K562 (cell line): ENCODE data around the gene TRAF3. TPM values are rescaled to one million over a fixed set of nuclear protein-coding genes. Genes with fewer than 3 reads are reported as not detected.

Experiments
- SMAD1 ChIP-seq: fragments of 150-350 bp; IDR thresholded peaks from 2 replicates; pipeline ENCODE4 v1.6.1; 2014; ENCODE audit warnings: low read length, low read depth; ENCODE audit not compliant: partially characterized antibody
- ZBTB49 ChIP-seq: sonication (generic); formaldehyde crosslinking; IDR thresholded peaks from 2 replicates; pipeline ENCODE4 v1.8.0; 2022; ENCODE audit warnings: missing genetic modification reagents, mild to moderate bottlenecking, borderline replicate concordance
- polyA plus RNA-seq, 8 experiments: library from polyadenylated mRNA; depleted of rRNA in 4 of 8; stranded (reverse) in 5 of 8; unstranded in 3 of 8; fragments of >200 nt; fragmentation: Nextera tagmentation in 2 of 8; fragmentation: Illumina TruSeq in 1 of 8; extraction: Ambion mirVana in 2 of 8; extraction: Trizol in 1 of 8; gene quantifications; 2 replicates each; pipeline versions ENCODE4 v1.2.1 to v1.2.3, GENCODE V29; 2011 to 2014; ENCODE audit warnings: inconsistent platforms in 1 of 8, missing spikeins in 1 of 8
- total RNA-seq, 7 experiments: library from RNA; depleted of rRNA in 6 of 7; stranded (reverse); fragments of >200 nt in 6 of 7; fragmentation: Illumina TruSeq in 2 of 7; extraction: Trizol in 2 of 7; gene quantifications; 2 replicates each; pipeline versions ENCODE4 v1.2.1 to v1.2.3, GENCODE V29; 2011 to 2021; ENCODE audit warnings: low replicate concordance in 1 of 7
- TF ChIP-seq, protein P1 (sequence below): fragments of 450-650 bp; IDR thresholded peaks from one replicate; pipeline ENCODE4 v1.6.1; 2018; ENCODE audit warnings: mild to moderate bottlenecking, moderate library complexity; ENCODE audit not compliant: partially characterized antibody
- TF ChIP-seq, protein P2 (sequence below), 3 experiments: fragments of 200-800 bp in 1 of 3; sonication (Bioruptor generic) in 1 of 3; sonication (generic) in 1 of 3; formaldehyde crosslinking in 1 of 3; IDR thresholded peaks; 2 replicates each; pipeline versions ENCODE4 v1.6.1 to v1.8.0; 2016 to 2022; ENCODE audit warnings: mild to moderate bottlenecking in 2 of 3, missing compliant biosample characterization in 2 of 3, missing genetic modification characterization in 2 of 3, missing genetic modification reagents in 1 of 3

Gene TRAF3
- total and polyA plus RNA-seq, 9 of the 15 experiments (the other 6 are each of a cell fraction or from before 2014, with no cell fraction given): 0.52 to 21.3 (median 9.9) TPM

- TF ChIP-seq ZBTB49 (CRISPR knock-in tag): no peak
- no peak for TF ChIP-seq SMAD1
- TF ChIP-seq, protein P1, sequence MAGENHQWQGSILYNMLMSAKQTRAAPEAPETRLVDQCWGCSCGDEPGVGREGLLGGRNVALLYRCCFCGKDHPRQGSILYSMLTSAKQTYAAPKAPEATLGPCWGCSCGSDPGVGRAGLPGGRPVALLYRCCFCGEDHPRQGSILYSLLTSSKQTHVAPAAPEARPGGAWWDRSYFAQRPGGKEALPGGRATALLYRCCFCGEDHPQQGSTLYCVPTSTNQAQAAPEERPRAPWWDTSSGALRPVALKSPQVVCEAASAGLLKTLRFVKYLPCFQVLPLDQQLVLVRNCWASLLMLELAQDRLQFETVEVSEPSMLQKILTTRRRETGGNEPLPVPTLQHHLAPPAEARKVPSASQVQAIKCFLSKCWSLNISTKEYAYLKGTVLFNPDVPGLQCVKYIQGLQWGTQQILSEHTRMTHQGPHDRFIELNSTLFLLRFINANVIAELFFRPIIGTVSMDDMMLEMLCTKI: no peak
- TF ChIP-seq, protein P2, sequence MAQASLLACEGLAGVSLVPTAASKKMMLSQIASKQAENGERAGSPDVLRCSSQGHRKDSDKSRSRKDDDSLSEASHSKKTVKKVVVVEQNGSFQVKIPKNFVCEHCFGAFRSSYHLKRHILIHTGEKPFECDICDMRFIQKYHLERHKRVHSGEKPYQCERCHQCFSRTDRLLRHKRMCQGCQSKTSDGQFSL (CRISPR knock-in tag; IDR thresholded peaks at IDR 0.05): no peak
- TF ChIP-seq, protein P2 (tag; IDR thresholded peaks at IDR 0.05): no peak
Observed at GRCh38 chr14:102905116-102906108, 128.2 kb downstream of the TRAF3 start (continued).
